Keratinocyte (primary cell): ENCODE measurements around the gene PDE6A. TPM values are rescaled to one million over a fixed set of nuclear protein-coding genes. Genes with fewer than 3 reads are reported as not detected.

Experiments
- DNase-seq: peaks from one replicate; pipeline ENCODE4 v3.0.0-alpha.2; 2011; ENCODE audit warnings: low read depth, missing footprints, low spot score
- FAIRE-seq: peaks from 2 replicates; lab custom pipeline; 2011; peaks lifted over from hg19 to GRCh38; lab: Jason Lieb, UNC
- H2AFZ ChIP-seq: 2 replicates; pipeline ENCODE4 v1.6.0; 2012; ENCODE audit warnings: low read length, control low read depth, inconsistent platforms; ENCODE audit not compliant: control insufficient read depth
- H3K27ac ChIP-seq: 2 replicates; pipeline ENCODE4 v1.5.1; 2011; ENCODE audit warnings: low read length; ENCODE audit not compliant: control insufficient read depth, insufficient read depth
- H3K27me3 ChIP-seq: 3 replicates; pipeline ENCODE4 v1.6.0; 2011; ENCODE audit warnings: low read length; ENCODE audit not compliant: control insufficient read depth, insufficient read depth; ENCODE audit errors: extremely low read depth
- H3K36me3 ChIP-seq, 2 experiments: 2 replicates in 1 of 2; 3 replicates in 1 of 2; pipeline ENCODE4 v1.5.1; 2011; ENCODE audit warnings: low read length in 2 of 2, mild to moderate bottlenecking in 1 of 2; ENCODE audit not compliant: control insufficient read depth in 2 of 2, insufficient read depth in 2 of 2; ENCODE audit errors: extremely low read depth in 1 of 2
- H3K4me1 ChIP-seq: 3 replicates; pipeline ENCODE4 v1.5.1; 2011; ENCODE audit warnings: low read length; ENCODE audit not compliant: control insufficient read depth, insufficient read depth; ENCODE audit errors: extremely low read depth
- H3K4me2 ChIP-seq: 3 replicates; pipeline ENCODE4 v1.6.0; 2011; ENCODE audit warnings: low read depth, low read length; ENCODE audit not compliant: control insufficient read depth, insufficient read depth; ENCODE audit errors: extremely low read depth
- H3K4me3 ChIP-seq, 3 experiments: fragments of 200-600 bp in 1 of 3; sonication (generic) in 1 of 3; 2 replicates in 2 of 3; 3 replicates in 1 of 3; pipeline ENCODE4 v1.5.1; 2011 to 2016; ENCODE audit warnings: low read length in 3 of 3, mild to moderate bottlenecking in 3 of 3, control low read depth in 2 of 3, inconsistent platforms in 1 of 3, low read depth in 1 of 3, mixed read lengths in 1 of 3, mixed run types in 1 of 3, moderate library complexity in 1 of 3; ENCODE audit not compliant: control insufficient read depth in 2 of 3, insufficient read depth in 2 of 3; ENCODE audit errors: extremely low read depth in 1 of 3
- H3K79me2 ChIP-seq: 2 replicates; pipeline ENCODE4 v1.6.0; 2012; ENCODE audit warnings: low read length; ENCODE audit not compliant: control insufficient read depth, insufficient read depth
- H3K9ac ChIP-seq: 3 replicates; pipeline ENCODE4 v1.6.0; 2011; ENCODE audit warnings: low read length; ENCODE audit not compliant: control insufficient read depth, insufficient read depth; ENCODE audit errors: extremely low read depth
- H3K9me1 ChIP-seq: 3 replicates; pipeline ENCODE4 v1.6.0; 2011; ENCODE audit warnings: low read length; ENCODE audit not compliant: control insufficient read depth, insufficient read depth; ENCODE audit errors: extremely low read depth
- H3K9me3 ChIP-seq: 2 replicates; pipeline ENCODE4 v1.5.1; 2012; ENCODE audit warnings: low read depth, low read length; ENCODE audit not compliant: control insufficient read depth
- H4K20me1 ChIP-seq: 3 replicates; pipeline ENCODE4 v1.6.0; 2011; ENCODE audit warnings: low read length; ENCODE audit not compliant: control insufficient read depth, insufficient read depth; ENCODE audit errors: extremely low read depth
- CTCF ChIP-seq, 3 experiments: IDR thresholded peaks in 1 of 3; conservative IDR thresholded peaks in 1 of 3; optimal IDR thresholded peaks in 1 of 3; 2 replicates in 2 of 3; 3 replicates in 1 of 3; pipeline versions ENCODE3 to v1.5.1; 2011; ENCODE audit warnings: low read length in 3 of 3, mild to moderate bottlenecking in 3 of 3, moderate library complexity in 2 of 3, control low read depth in 1 of 3, inconsistent platforms in 1 of 3; ENCODE audit not compliant: insufficient read depth in 2 of 3; ENCODE audit errors: extremely low read depth in 1 of 3
- EZH2 ChIP-seq: IDR thresholded peaks from one replicate; pipeline ENCODE4 v1.6.1; 2012; ENCODE audit warnings: inconsistent platforms, mild to moderate bottlenecking, low read length, moderate library complexity
- dilution Hi-C: fragments of 300-500 bp; cut with MboI; formaldehyde crosslinking; loops from one replicate; pipeline ENCODE4 v1.7.0; 2020; ENCODE audit warnings: low sequenced_read_pairs; ENCODE audit not compliant: extremely low pct_ligation_motif_present
- polyA plus RNA-seq, 5 experiments: library from polyadenylated mRNA; depleted of rRNA in 3 of 5; stranded (reverse) in 3 of 5; stranded (forward) in 1 of 5; unstranded in 1 of 5; fragments of >200 nt; gene quantifications; 1 replicate in 1 of 5; 2 replicates in 3 of 5; 3 replicates in 1 of 5; pipeline versions ENCODE4 v1.2.1 to v1.2.3, GENCODE V29; 2011 to 2012; ENCODE audit warnings: missing spikeins in 2 of 5, low read depth in 1 of 5, low replicate concordance in 1 of 5

PDE6A gene
- polyA plus RNA-seq, 1 donor (not counting 4 experiments of a cell fraction or from before 2014, with no cell fraction given) = 0.03 TPM

DNA sequence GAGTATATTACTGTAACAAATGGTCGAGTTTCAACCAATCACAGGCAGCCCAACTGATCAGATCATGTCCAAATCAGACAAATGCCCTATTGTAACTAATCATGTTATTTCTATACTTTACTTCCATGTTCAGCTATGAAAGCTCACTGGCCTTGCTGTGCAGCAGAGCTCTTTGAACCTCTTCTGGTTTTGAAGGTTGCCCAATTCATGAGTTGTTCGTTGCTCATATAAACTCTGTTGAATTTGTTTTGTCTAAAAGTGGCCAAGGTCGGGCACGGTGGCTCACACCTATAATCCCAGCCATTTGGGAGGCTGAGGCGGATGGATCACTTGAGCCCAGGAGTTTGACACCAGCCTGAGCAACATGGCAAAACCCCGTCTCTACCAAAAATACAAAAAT, 21.6 kb downstream of the PDE6A start:
- TF ChIP-seq CTCF (optimal IDR thresholded peaks at IDR 0.05 in 1 of 3, IDR thresholded peaks at IDR 0.05 in 1 of 3, conservative IDR thresholded peaks at IDR 0.05 in 1 of 3; ENCODE audit: extremely low read depth in 1 of 3, insufficient read depth in 2 of 3, low read length in 3 of 3) (no peak), EZH2 (no peak)
- FAIRE-seq (no peak), DNase-seq (no peak)
- Histone ChIP-seq H3K36me3 (no peaks in the 10 kb centered on the region), H3K9ac (no peak overlapping the region), H3K9me3 (no peaks in the 10 kb centered on the region), H3K27me3 (no peaks in the 10 kb centered on the region), H4K20me1 (no peaks in the 10 kb centered on the region), H3K9me1 (no peaks in the 10 kb centered on the region), H3K4me2 (no peak overlapping the region), H3K27ac (no peak overlapping the region), H3K4me1 (no peaks in the 10 kb centered on the region), H3K79me2 (no peaks in the 10 kb centered on the region), H2AFZ (no peak overlapping the region), H3K4me3 (no peak overlapping the region)
- dilution Hi-C loops = no loop called here

DNA sequence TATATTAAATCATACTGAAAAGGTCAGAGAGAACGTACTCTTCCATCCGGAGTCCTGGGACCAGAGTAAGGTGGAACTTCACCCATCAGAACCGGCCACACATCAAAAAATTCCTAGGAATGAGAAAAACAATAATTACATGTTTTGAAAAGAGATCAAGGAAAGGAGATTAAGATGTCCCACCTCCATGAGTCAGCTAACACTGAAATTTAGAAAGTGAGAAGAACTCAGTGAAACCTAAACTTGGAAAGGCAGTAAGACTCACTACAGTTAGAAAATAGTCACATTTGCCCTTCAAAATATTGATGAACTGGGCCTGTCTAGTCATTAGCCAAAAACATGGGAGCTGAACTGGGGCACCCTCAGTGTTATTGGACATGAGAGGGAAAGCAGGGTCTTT, 23.0 kb downstream of the PDE6A start:
- Histone ChIP-seq H3K36me3 (no peaks in the 10 kb centered on the region), H3K4me2 (no peak overlapping the region), H3K4me3 (no peak overlapping the region), H3K79me2 (no peaks in the 10 kb centered on the region), H3K9me3 (no peaks in the 10 kb centered on the region), H3K27me3 (no peaks in the 10 kb centered on the region), H3K9me1 (no peaks in the 10 kb centered on the region), H3K9ac (no peak overlapping the region), H4K20me1 (no peaks in the 10 kb centered on the region), H3K4me1 (peaks cover 9% of the 10 kb centered on the region), H3K27ac (no peak overlapping the region), H2AFZ (no peak overlapping the region)
- FAIRE-seq (no peak), DNase-seq (no peak)
- TF ChIP-seq CTCF (optimal IDR thresholded peaks at IDR 0.05 in 1 of 3, IDR thresholded peaks at IDR 0.05 in 1 of 3, conservative IDR thresholded peaks at IDR 0.05 in 1 of 3; ENCODE audit: extremely low read depth in 1 of 3, insufficient read depth in 2 of 3, low read length in 3 of 3) (no peak), EZH2 (no peak)
- dilution Hi-C loops = no loop called here
